HL-60 (cell line): Measurements from ENCODE around the gene CST6.

Experiments used
- DNase-seq, 2 experiments: peaks; one replicate each; pipeline ENCODE4 v3.0.0-alpha.2; 2010 to 2020; ENCODE audit warnings: low read depth in 1 of 2, low spot score in 1 of 2
- H3K27ac ChIP-seq: fragments of 250-450 bp; sonication (Bioruptor Pico); replicated peaks from 2 replicates; pipeline ENCODE4 v1.5.1; 2020; ENCODE audit warnings: mild to moderate bottlenecking, moderate library complexity
- H3K27me3 ChIP-seq: fragments of 250-450 bp; sonication (Bioruptor Pico); 2 replicates; pipeline ENCODE4 v1.5.1; 2021; ENCODE audit warnings: mild to moderate bottlenecking, moderate library complexity; ENCODE audit not compliant: insufficient read depth, poor library complexity, severe bottlenecking
- H3K4me3 ChIP-seq: replicated peaks from 2 replicates; pipeline ENCODE4 v1.5.1; 2011; ENCODE audit warnings: mild to moderate bottlenecking, control low read depth, low read length; ENCODE audit not compliant: insufficient read depth
- GABPA ChIP-seq: IDR thresholded peaks from 2 replicates; pipeline ENCODE4 v1.6.1; 2012; ENCODE audit warnings: low read depth
- POLR2AphosphoS5 ChIP-seq: IDR thresholded peaks from 2 replicates; pipeline ENCODE4 v1.6.1; 2012; ENCODE audit warnings: low read depth
- SPI1 ChIP-seq: IDR thresholded peaks from 2 replicates; pipeline ENCODE4 v1.6.1; 2012; ENCODE audit warnings: low read depth, mild to moderate bottlenecking, borderline replicate concordance
- TF ChIP-seq, protein P1 (sequence below): IDR thresholded peaks from 2 replicates; pipeline ENCODE4 v1.6.1; 2012; ENCODE audit warnings: low read depth; ENCODE audit not compliant: insufficient replicate concordance
- TF ChIP-seq, protein P2 (sequence below): IDR thresholded peaks from one replicate; pipeline ENCODE4 v1.5.1; 2011; ENCODE audit warnings: low read length, control low read depth, inconsistent platforms; ENCODE audit not compliant: insufficient read depth

Gene CST6

DNA sequence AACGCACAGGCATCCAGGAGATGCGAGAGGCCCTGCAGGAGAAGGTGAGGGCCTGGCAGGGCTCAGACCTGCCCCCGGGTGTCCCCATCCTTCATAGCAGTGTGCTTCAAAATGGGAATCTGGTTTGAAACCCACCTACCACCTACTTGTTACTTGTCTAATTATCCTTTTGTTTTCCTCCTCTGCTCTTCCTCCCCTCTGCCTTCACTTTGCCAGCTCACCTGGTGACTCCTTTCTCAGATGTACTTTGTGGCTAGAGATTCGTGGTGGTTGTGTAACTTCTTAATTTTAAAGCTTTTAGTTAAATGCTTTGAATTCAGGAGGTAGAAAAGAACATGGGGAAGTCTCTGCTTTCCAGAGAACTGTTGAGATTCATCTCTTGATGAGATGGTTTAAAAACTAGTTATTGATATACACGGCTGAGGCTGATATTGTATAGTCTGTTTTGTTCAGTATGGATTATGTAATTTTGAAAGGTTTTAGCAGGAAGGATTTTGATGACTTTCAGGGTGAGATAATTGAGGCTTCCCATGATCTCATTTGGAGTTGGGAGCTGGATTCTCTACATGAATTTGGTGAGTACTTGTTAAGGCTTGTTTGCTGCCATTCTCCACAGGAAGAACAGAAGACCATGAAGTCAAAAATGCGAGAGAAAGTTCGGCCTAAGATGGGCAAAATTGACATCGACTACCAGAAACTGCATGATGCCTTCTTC lies 48.3 kb downstream of the CST6 start:
- no peak for DNase-seq
- TF ChIP-seq SPI1 (no peak), POLR2AphosphoS5 (no peak)
- TF ChIP-seq, protein P1, sequence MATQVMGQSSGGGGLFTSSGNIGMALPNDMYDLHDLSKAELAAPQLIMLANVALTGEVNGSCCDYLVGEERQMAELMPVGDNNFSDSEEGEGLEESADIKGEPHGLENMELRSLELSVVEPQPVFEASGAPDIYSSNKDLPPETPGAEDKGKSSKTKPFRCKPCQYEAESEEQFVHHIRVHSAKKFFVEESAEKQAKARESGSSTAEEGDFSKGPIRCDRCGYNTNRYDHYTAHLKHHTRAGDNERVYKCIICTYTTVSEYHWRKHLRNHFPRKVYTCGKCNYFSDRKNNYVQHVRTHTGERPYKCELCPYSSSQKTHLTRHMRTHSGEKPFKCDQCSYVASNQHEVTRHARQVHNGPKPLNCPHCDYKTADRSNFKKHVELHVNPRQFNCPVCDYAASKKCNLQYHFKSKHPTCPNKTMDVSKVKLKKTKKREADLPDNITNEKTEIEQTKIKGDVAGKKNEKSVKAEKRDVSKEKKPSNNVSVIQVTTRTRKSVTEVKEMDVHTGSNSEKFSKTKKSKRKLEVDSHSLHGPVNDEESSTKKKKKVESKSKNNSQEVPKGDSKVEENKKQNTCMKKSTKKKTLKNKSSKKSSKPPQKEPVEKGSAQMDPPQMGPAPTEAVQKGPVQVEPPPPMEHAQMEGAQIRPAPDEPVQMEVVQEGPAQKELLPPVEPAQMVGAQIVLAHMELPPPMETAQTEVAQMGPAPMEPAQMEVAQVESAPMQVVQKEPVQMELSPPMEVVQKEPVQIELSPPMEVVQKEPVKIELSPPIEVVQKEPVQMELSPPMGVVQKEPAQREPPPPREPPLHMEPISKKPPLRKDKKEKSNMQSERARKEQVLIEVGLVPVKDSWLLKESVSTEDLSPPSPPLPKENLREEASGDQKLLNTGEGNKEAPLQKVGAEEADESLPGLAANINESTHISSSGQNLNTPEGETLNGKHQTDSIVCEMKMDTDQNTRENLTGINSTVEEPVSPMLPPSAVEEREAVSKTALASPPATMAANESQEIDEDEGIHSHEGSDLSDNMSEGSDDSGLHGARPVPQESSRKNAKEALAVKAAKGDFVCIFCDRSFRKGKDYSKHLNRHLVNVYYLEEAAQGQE, result no peak
- no peaks in the 10 kb centered on the region for H3K27me3 ChIP-seq
- no peak overlapping the region for H3K27ac ChIP-seq
- no peak overlapping the region for H3K4me3 ChIP-seq

- no peak for DNase-seq
- Histone ChIP-seq H3K4me3 (no peak overlapping the region), H3K27me3 (no peaks in the 10 kb centered on the region), H3K27ac (no peak overlapping the region)
- TF ChIP-seq GABPA, result no peak
- TF ChIP-seq, protein P2, sequence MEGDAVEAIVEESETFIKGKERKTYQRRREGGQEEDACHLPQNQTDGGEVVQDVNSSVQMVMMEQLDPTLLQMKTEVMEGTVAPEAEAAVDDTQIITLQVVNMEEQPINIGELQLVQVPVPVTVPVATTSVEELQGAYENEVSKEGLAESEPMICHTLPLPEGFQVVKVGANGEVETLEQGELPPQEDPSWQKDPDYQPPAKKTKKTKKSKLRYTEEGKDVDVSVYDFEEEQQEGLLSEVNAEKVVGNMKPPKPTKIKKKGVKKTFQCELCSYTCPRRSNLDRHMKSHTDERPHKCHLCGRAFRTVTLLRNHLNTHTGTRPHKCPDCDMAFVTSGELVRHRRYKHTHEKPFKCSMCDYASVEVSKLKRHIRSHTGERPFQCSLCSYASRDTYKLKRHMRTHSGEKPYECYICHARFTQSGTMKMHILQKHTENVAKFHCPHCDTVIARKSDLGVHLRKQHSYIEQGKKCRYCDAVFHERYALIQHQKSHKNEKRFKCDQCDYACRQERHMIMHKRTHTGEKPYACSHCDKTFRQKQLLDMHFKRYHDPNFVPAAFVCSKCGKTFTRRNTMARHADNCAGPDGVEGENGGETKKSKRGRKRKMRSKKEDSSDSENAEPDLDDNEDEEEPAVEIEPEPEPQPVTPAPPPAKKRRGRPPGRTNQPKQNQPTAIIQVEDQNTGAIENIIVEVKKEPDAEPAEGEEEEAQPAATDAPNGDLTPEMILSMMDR, result no peak
- TF ChIP-seq SPI1, result no peak
- TF ChIP-seq, protein P1, result no peak
- TF ChIP-seq POLR2AphosphoS5, result no peak
These were observed 49.5 kb downstream of the CST6 start for GRCh38 chr11:66061268-66061667.

DNA sequence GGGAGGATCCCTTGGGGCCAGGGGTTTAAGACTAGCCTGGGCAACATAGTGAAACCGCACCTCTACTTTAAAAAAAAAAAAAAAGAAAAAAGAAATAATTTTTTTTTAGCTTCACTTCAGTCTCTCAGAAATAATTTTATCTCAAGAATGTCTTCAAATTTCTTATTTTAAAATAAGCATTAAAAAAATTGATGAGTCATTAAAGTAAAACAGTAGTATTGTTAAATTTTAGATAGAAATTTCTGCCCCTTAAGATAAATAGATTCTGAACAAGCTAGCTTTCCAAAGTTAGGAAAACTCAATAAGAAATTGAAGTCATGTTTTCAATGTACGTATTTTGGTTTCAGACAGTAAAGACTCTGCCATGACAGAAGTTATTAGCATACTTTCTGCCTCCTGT lies 50.6 kb downstream of the CST6 start:
- no peak overlapping the region for H3K4me3 ChIP-seq
- H3K27ac ChIP-seq, result no peak overlapping the region
- no peak for TF ChIP-seq SPI1
- no peak for DNase-seq
- H3K27me3 ChIP-seq, result no peaks in the 10 kb centered on the region
